Activated CD8-positive, alpha-beta memory T cell treated with anti-CD3 and anti-CD28 coated beads for 4 hours (primary cell): ENCODE data around the gene DAPK1.

Source experiments
- DNase-seq, 2 donors: peaks; one replicate each; pipeline ENCODE4 v3.0.0-alpha.2; 2020; ENCODE audit warnings: low read depth in 2 of 2

Gene DAPK1

GRCh38 chr9:87664153-87665060 is 166.7 kb downstream of the DAPK1 start:
- no peak for DNase-seq

- no peak for DNase-seq
Observed at GRCh38 chr9:87665505-87665904, 167.8 kb downstream of the DAPK1 start.

- DNase-seq = no peak
Observed at GRCh38 chr9:87667164-87667738, 169.6 kb downstream of the DAPK1 start.

GRCh38 chr9:87668222-87668621 is 170.6 kb downstream of the DAPK1 start:
- DNase-seq = no peak

- DNase-seq = no peak
Observed at GRCh38 chr9:87668722-87669121, 171.1 kb downstream of the DAPK1 start.

GRCh38 chr9:87670572-87671264 is 173.1 kb downstream of the DAPK1 start:
- DNase-seq = no peak

GRCh38 chr9:87671478-87671877 is 173.8 kb downstream of the DAPK1 start:
- DNase-seq = no peak

GRCh38 chr9:87671925-87672324 is 174.3 kb downstream of the DAPK1 start:
- DNase-seq = no peak

GRCh38 chr9:87672586-87672985 is 174.9 kb downstream of the DAPK1 start:
- DNase-seq = no peak

- no peak for DNase-seq
Observed at GRCh38 chr9:87673446-87674120, 175.9 kb downstream of the DAPK1 start.

GRCh38 chr9:87674565-87675299 is 177.1 kb downstream of the DAPK1 start:
- no peak for DNase-seq

- DNase-seq = no peak
Observed at GRCh38 chr9:87675906-87676515, 178.3 kb downstream of the DAPK1 start.

- DNase-seq = no peak
Observed at GRCh38 chr9:87676976-87677775, 179.5 kb downstream of the DAPK1 start.

GRCh38 chr9:87677776-87678587 is 180.3 kb downstream of the DAPK1 start:
- DNase-seq = no peak

- DNase-seq = no peak
Observed at GRCh38 chr9:87678650-87679355, 181.1 kb downstream of the DAPK1 start.

- no peak for DNase-seq
Observed at GRCh38 chr9:87681271-87682061, 183.8 kb downstream of the DAPK1 start.

GRCh38 chr9:87682085-87682484 is 184.4 kb downstream of the DAPK1 start:
- DNase-seq = no peak

- DNase-seq = no peak
Observed at GRCh38 chr9:87682618-87683017, 185.0 kb downstream of the DAPK1 start.
